Measurements from ENCODE around the gene KCTD5. TPM values are rescaled to one million over a fixed set of nuclear protein-coding genes. Genes with fewer than 3 reads are reported as not detected.

The KCTD5 gene
- total RNA-seq, 5 donors from 2014 or later (not counting 1 experiment from before 2014, with no cell fraction given), result 19.5 to 29.1 (median 26.3) TPM

GRCh38 chr16:2728034-2728433, 45.7 kb downstream of the KCTD5 start:
- no peaks in the 10 kb centered on the region for H3K4me1 ChIP-seq (ENCODE audit: control insufficient read depth in 1 of 2, extremely low read depth in 1 of 2, insufficient read depth in 2 of 2, low read length in 2 of 2)
- no peak overlapping the region for H3K27ac Mint-ChIP-seq
- H3K4me3 Mint-ChIP-seq, result no peak overlapping the region
- no peak overlapping the region for H3K27ac ChIP-seq (ENCODE audit: low read length)
- no peak overlapping the region for H3K4me3 ChIP-seq (ENCODE audit: control insufficient read depth in 1 of 2, extremely low read depth in 1 of 2, low read length in 1 of 2)
- POLR2A ChIA-PET, result interaction anchor here in 1 of 2 donors (0.8 kb wide), 1 partner anchor 9 kb away, joined by 3 read pairs; no protein-coding TSS in a partner anchor
- WGBS (ENCODE audit: insufficient coverage), result 60% methylated on average over 1 of the region's 7 CpGs
- no peaks in the 10 kb centered on the region for H3K36me3 ChIP-seq (ENCODE audit: control insufficient read depth in 2 of 2, extremely low read depth in 1 of 2, insufficient read depth in 1 of 2, low read length in 1 of 2)
- DNase-seq, result no peak
- H3K4me1 Mint-ChIP-seq, result no peaks in the 10 kb centered on the region
- H3K9me3 Mint-ChIP-seq, result no peaks in the 10 kb centered on the region
- H3K27me3 Mint-ChIP-seq, result peaks cover 9 to 11% of the 10 kb centered on the region in 2 donors
- no peak for ATAC-seq (replicated peaks in 1 of 4)
- H3K36me3 Mint-ChIP-seq, result no peaks in the 10 kb centered on the region
- CTCF ChIA-PET, result no interaction called here
- no peaks in the 10 kb centered on the region for H3K9me3 ChIP-seq
- peaks cover 0 to 12% of the 10 kb centered on the region in 2 experiments for H3K27me3 ChIP-seq (replicated peaks in 1 of 2; ENCODE audit: control insufficient read depth in 2 of 2, extremely low read depth in 1 of 2, insufficient read depth in 2 of 2, low read length in 1 of 2)

DNA sequence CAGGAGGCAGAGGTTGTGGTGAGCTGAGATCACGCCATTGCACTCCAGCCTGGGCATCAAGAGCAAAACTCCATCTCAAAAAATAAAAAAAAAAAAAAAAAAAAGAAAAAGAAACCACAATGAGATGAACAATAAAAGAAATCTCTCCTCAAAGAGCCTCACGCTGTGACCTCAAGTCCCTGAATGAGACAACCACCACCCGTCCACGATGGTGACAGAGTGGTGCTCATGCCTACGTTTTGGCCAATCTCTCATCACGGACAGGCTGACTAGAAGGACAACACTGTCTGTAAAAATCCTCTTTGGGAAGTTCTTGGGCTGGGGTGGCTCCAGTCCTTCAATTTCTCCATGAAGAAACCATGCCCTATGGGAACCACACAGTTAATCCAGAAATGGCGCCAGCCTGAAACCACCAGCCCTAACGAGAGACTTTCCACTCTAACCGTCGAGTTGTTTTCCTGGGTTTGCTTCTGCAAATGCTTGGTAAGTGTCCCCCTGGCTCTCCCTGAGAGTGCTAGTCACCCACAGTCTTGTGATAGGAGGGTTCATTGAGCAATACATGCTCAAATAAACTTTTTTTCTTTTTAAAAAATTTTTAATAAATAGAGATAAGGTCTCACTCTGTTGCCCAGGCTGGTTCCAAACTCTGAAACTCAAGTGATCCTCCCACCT, 52.7 kb downstream of the KCTD5 start:
- CTCF ChIA-PET, result no interaction called here
- peaks cover 0 to 4% of the 10 kb centered on the region in 2 donors for H3K27me3 Mint-ChIP-seq
- Histone ChIP-seq H3K4me1 (ENCODE audit: control insufficient read depth in 1 of 2, extremely low read depth in 1 of 2, insufficient read depth in 2 of 2, low read length in 2 of 2) (peaks cover 0 to 8% of the 10 kb centered on the region in 2 experiments), H3K27me3 (replicated peaks in 1 of 2; ENCODE audit: control insufficient read depth in 2 of 2, extremely low read depth in 1 of 2, insufficient read depth in 2 of 2, low read length in 1 of 2) (peaks cover 0 to 40% of the 10 kb centered on the region in 2 experiments), H3K4me3 (ENCODE audit: control insufficient read depth in 1 of 2, extremely low read depth in 1 of 2, low read length in 1 of 2) (no peak overlapping the region), H3K36me3 (ENCODE audit: control insufficient read depth in 2 of 2, extremely low read depth in 1 of 2, insufficient read depth in 1 of 2, low read length in 1 of 2) (no peaks in the 10 kb centered on the region), H3K9me3 (no peaks in the 10 kb centered on the region), H3K27ac (ENCODE audit: low read length) (no peak overlapping the region)
- WGBS (ENCODE audit: insufficient coverage), result 49% methylated on average over 5 of the region's 10 CpGs
- H3K36me3 Mint-ChIP-seq, result no peaks in the 10 kb centered on the region
- H3K4me1 Mint-ChIP-seq, result no peaks in the 10 kb centered on the region
- no peak overlapping the region for H3K27ac Mint-ChIP-seq
- no peak for DNase-seq
- H3K4me3 Mint-ChIP-seq, result no peak overlapping the region
- no peaks in the 10 kb centered on the region for H3K9me3 Mint-ChIP-seq
- POLR2A ChIA-PET, result no interaction called here
- no peak for ATAC-seq (replicated peaks in 1 of 4)

- H3K4me1 Mint-ChIP-seq, result no peaks in the 10 kb centered on the region
- Histone ChIP-seq H3K27ac (ENCODE audit: low read length) (no peak overlapping the region), H3K9me3 (no peaks in the 10 kb centered on the region), H3K4me1 (ENCODE audit: control insufficient read depth in 1 of 2, extremely low read depth in 1 of 2, insufficient read depth in 2 of 2, low read length in 2 of 2) (peaks cover 0 to 8% of the 10 kb centered on the region in 2 experiments), H3K4me3 (ENCODE audit: control insufficient read depth in 1 of 2, extremely low read depth in 1 of 2, low read length in 1 of 2) (no peak overlapping the region), H3K27me3 (replicated peaks in 1 of 2; ENCODE audit: control insufficient read depth in 2 of 2, extremely low read depth in 1 of 2, insufficient read depth in 2 of 2, low read length in 1 of 2) (peaks cover 0 to 53% of the 10 kb centered on the region in 2 experiments), H3K36me3 (ENCODE audit: control insufficient read depth in 2 of 2, extremely low read depth in 1 of 2, insufficient read depth in 1 of 2, low read length in 1 of 2) (no peaks in the 10 kb centered on the region)
- no peak overlapping the region for H3K4me3 Mint-ChIP-seq
- WGBS (ENCODE audit: insufficient coverage), result 92% methylated on average over 9 of the region's 11 CpGs
- no peak overlapping the region for H3K27ac Mint-ChIP-seq
- ATAC-seq (replicated peaks in 1 of 4), result no peak
- DNase-seq, result no peak
- no peaks in the 10 kb centered on the region for H3K9me3 Mint-ChIP-seq
- no peaks in the 10 kb centered on the region for H3K36me3 Mint-ChIP-seq
- H3K27me3 Mint-ChIP-seq, result peaks cover 4 to 7% of the 10 kb centered on the region in 2 donors
- POLR2A ChIA-PET, result interaction anchor here in 1 of 2 donors (0.8 kb wide), 1 partner anchor 8 kb away, joined by 3 read pairs; no protein-coding TSS in a partner anchor
- CTCF ChIA-PET, result no interaction called here
Observed at GRCh38 chr16:2736476-2737237, 54.3 kb downstream of the KCTD5 start.

GRCh38 chr16:2737238-2737605, 54.9 kb downstream of the KCTD5 start:
- peaks cover 4 to 7% of the 10 kb centered on the region in 2 donors for H3K27me3 Mint-ChIP-seq
- POLR2A ChIA-PET, result interaction anchor here in 1 of 2 donors (0.7 to 0.8 kb wide), 2 partner anchors 9 to 193 kb away, joined by 3 read pairs; no protein-coding TSS in a partner anchor

DNA sequence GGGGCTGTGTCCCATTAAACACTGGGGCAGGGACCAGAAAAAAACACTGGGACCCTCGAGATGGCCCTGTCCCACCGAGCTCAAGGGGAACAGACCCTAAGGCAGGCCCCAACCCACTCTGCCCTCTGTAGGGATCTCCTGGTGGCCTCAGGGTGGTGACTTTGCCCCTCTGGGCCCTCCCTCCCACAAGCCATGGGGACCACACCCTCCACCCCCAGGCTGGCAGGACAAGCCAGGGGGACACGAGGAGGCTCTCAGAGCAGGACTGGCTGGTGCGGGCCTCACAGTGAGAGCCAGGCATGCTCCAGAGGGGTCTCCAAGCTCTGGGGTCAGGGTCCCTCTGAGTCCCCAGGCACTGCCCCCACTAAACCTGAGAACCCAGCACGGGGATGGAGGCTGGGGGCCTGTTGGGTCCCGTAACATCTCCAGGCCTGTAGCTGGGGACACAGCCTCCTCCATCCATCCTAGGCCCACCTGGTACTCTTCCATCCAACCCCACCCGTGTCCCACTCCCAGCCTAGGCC, 55.6 kb downstream of the KCTD5 start:
- DNase-seq, result no peak
- Mint-ChIP-seq H3K27ac (no peak overlapping the region), H3K4me3 (no peak overlapping the region), H3K36me3 (no peaks in the 10 kb centered on the region), H3K9me3 (no peaks in the 10 kb centered on the region), H3K27me3 (peaks cover 4 to 7% of the 10 kb centered on the region in 2 donors), H3K4me1 (no peaks in the 10 kb centered on the region)
- Histone ChIP-seq H3K4me1 (ENCODE audit: control insufficient read depth in 1 of 2, extremely low read depth in 1 of 2, insufficient read depth in 2 of 2, low read length in 2 of 2) (peaks cover 0 to 8% of the 10 kb centered on the region in 2 experiments), H3K9me3 (no peaks in the 10 kb centered on the region), H3K4me3 (ENCODE audit: control insufficient read depth in 1 of 2, extremely low read depth in 1 of 2, low read length in 1 of 2) (no peak overlapping the region), H3K36me3 (ENCODE audit: control insufficient read depth in 2 of 2, extremely low read depth in 1 of 2, insufficient read depth in 1 of 2, low read length in 1 of 2) (no peaks in the 10 kb centered on the region), H3K27me3 (replicated peaks in 1 of 2; ENCODE audit: control insufficient read depth in 2 of 2, extremely low read depth in 1 of 2, insufficient read depth in 2 of 2, low read length in 1 of 2) (peaks cover 0 to 54% of the 10 kb centered on the region in 2 experiments), H3K27ac (ENCODE audit: low read length) (no peak overlapping the region)
- ATAC-seq (replicated peaks in 1 of 4), result no peak
- ChIA-PET POLR2A (interaction anchor here in 1 of 2 donors (0.7 kb wide), 1 partner anchor 193 kb away, joined by 3 read pairs; no protein-coding TSS in a partner anchor), CTCF (no interaction called here)
- 75% methylated on average over 7 of the region's 7 CpGs for WGBS (ENCODE audit: insufficient coverage)

More at GRCh38 chr16:2737238-2737605, 54.9 kb downstream of the KCTD5 start:
- no peak overlapping the region for H3K27ac Mint-ChIP-seq
- no peak overlapping the region for H3K4me3 Mint-ChIP-seq
- CTCF ChIA-PET, result no interaction called here
- Histone ChIP-seq H3K9me3 (no peaks in the 10 kb centered on the region), H3K27me3 (replicated peaks in 1 of 2; ENCODE audit: control insufficient read depth in 2 of 2, extremely low read depth in 1 of 2, insufficient read depth in 2 of 2, low read length in 1 of 2) (peaks cover 0 to 54% of the 10 kb centered on the region in 2 experiments), H3K27ac (ENCODE audit: low read length) (no peak overlapping the region), H3K36me3 (ENCODE audit: control insufficient read depth in 2 of 2, extremely low read depth in 1 of 2, insufficient read depth in 1 of 2, low read length in 1 of 2) (no peaks in the 10 kb centered on the region), H3K4me3 (ENCODE audit: control insufficient read depth in 1 of 2, extremely low read depth in 1 of 2, low read length in 1 of 2) (no peak overlapping the region), H3K4me1 (ENCODE audit: control insufficient read depth in 1 of 2, extremely low read depth in 1 of 2, insufficient read depth in 2 of 2, low read length in 2 of 2) (peaks cover 0 to 8% of the 10 kb centered on the region in 2 experiments)
- H3K4me1 Mint-ChIP-seq, result no peaks in the 10 kb centered on the region
- WGBS (ENCODE audit: insufficient coverage), result 79% methylated on average over 3 of the region's 5 CpGs
- ATAC-seq (replicated peaks in 1 of 4), result no peak
- no peak for DNase-seq
- H3K9me3 Mint-ChIP-seq, result no peaks in the 10 kb centered on the region
- H3K36me3 Mint-ChIP-seq, result no peaks in the 10 kb centered on the region

- H3K4me1 Mint-ChIP-seq, result no peaks in the 10 kb centered on the region
- H3K27me3 Mint-ChIP-seq, result peaks cover 4 to 7% of the 10 kb centered on the region in 2 donors
- ChIA-PET POLR2A (no interaction called here), CTCF (no interaction called here)
- H3K36me3 Mint-ChIP-seq, result no peaks in the 10 kb centered on the region
- ATAC-seq (replicated peaks in 1 of 4) (no peak), DNase-seq (no peak)
- 88% methylated on average over 4 of the region's 5 CpGs for WGBS (ENCODE audit: insufficient coverage)
- H3K9me3 Mint-ChIP-seq, result no peaks in the 10 kb centered on the region
- H3K4me3 ChIP-seq (ENCODE audit: control insufficient read depth in 1 of 2, extremely low read depth in 1 of 2, low read length in 1 of 2), result no peak overlapping the region
- H3K4me1 ChIP-seq (ENCODE audit: control insufficient read depth in 1 of 2, extremely low read depth in 1 of 2, insufficient read depth in 2 of 2, low read length in 2 of 2), result peaks cover 0 to 8% of the 10 kb centered on the region in 2 experiments
- no peak overlapping the region for H3K27ac ChIP-seq (ENCODE audit: low read length)
- H3K36me3 ChIP-seq (ENCODE audit: control insufficient read depth in 2 of 2, extremely low read depth in 1 of 2, insufficient read depth in 1 of 2, low read length in 1 of 2), result no peaks in the 10 kb centered on the region
- peaks cover 0 to 54% of the 10 kb centered on the region in 2 experiments for H3K27me3 ChIP-seq (replicated peaks in 1 of 2; ENCODE audit: control insufficient read depth in 2 of 2, extremely low read depth in 1 of 2, insufficient read depth in 2 of 2, low read length in 1 of 2)
- no peak overlapping the region for H3K4me3 Mint-ChIP-seq
- H3K9me3 ChIP-seq, result no peaks in the 10 kb centered on the region
- H3K27ac Mint-ChIP-seq, result no peak overlapping the region
Observed at GRCh38 chr16:2738615-2739014, 56.3 kb downstream of the KCTD5 start.

All from T-cell (primary cell).